Endothelial cell of hepatic sinusoid (primary cell): ENCODE data around the gene SCAMP2.

ENCODE experiments used
- in situ Hi-C: cut with HindIII; loops from 2 replicates; pipeline ENCODE4 v1.10.0; 2017; ENCODE audit warnings: low sequenced_read_pairs

Gene SCAMP2

DNA sequence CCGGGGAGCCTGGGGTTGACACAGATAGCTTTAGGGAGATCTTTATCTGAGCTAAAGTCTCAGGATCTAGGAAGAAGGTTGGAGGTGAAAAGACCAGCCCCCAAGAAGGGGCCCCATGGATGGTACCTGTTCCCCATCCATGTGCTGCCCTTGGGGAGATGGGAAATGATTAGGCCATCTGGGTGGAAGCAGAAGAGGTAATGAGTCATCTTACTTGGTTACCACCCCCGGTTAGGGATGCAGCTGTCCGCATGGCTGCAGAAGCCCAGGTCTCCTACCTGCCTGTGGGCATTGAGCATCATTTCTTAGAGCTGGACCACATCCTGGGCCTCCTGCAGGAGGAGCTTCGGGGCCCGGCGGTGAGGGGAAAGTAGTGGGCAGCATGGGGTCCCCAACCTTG, 49.8 kb downstream of the SCAMP2 start:
- in situ Hi-C loops, result no loop called here

DNA sequence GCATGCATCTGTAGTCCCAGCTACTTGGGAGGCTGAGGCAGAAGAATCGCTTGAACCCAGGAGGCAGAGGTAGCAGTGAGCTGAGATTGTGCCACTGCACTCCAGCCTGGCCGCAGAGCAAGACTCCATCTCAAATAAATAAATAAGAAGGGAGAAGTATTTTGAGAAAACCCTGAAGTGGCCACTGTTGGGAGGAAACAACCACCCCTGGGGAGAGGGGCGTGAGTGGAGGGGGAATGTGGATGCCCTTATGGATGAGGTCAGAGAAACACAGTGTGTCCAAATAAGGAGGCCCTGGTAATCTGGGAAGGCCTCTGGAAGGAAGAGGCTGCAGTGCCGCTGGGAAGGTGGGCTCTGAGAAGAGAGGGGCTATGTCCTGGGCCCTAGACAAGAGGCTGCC, 50.9 kb downstream of the SCAMP2 start:
- in situ Hi-C loops, result no loop called here

DNA sequence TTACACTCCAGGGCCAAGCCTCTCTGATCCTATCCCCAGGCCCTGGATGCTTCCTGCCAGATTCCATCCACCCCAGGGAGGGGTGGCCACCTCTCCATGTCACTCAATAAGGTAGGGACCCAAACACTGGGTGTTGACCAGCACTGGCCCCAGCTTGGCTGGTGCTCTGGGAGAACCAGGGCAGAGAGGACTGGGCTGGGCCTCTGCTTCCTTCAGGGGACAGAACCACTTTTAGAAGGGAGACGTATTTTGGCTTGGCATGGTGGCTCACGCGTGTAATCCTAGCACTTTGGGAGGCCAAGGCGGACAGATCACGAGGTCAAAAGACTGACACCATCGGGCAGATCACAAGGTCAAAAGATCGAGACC, 51.4 kb downstream of the SCAMP2 start:
- in situ Hi-C loops, result no loop called here

DNA sequence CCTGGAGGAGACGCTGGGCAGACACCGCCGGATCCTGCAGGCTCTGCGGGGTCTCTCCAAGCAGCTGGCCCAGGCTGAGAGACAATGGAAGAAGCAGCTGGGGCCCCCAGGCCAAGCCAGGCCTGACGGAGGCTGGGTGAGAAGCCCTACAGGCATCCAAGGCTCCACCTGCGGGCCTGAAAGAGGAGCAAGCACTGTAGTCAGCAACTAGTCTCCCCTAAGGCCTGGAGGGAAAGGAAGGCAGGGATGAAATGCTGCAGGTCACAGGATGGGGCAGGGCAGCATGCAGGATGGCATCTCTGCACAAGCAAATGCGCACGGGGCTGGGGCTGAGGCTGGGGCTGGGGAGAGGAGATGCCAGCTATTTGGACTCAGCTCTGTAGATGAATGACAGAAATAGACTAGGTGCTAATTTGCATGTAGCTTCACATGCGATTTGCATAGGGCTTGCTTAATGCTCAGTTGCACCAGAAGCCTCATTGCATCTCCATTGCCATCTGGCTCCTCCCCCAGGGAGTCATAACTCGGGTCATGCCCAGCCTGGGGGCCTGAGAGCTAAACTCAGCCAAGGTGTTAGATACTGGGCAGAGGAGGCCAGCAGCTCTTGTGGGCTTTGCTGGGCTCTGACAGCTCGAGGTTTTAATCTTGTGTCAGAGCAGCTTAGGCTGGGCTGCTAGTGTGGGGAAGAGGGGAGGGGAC, 51.9 kb downstream of the SCAMP2 start:
- in situ Hi-C loops, result no loop called here

DNA sequence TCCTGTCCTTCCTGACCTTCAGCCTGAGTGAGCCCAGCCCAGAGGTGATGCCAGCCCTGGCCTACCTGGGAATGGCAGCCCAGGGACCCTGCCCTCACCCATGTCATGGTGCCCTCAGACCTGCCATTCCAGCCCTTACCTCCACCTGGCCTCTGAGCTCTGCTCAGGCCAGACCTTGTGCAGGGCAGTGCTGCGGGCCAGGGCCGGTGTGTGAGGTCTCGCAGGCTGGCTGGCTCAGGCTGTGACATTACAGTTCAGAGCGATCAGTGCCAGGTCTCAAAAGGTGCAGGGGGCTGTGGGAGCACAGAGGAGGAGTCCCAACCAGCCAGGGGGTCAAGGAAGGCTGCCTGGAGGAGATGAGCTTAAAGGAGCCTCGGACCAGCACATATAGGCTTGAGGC, 53.1 kb downstream of the SCAMP2 start:
- in situ Hi-C loops, result no loop called here

- in situ Hi-C loops, result loop anchor here (5.0 to 10.0 kb wide), 4 partner anchors 35 to 90 kb away; partner anchors contain the start of gene FAM219B
Observed at GRCh38 chr15:74817370-74817737, 55.8 kb downstream of the SCAMP2 start.

- in situ Hi-C loops, result loop anchor here (5.0 to 10.0 kb wide), 4 partner anchors 36 to 91 kb away; partner anchors contain the start of gene FAM219B
Observed at GRCh38 chr15:74816624-74817369, 56.4 kb downstream of the SCAMP2 start.

- in situ Hi-C loops, result loop anchor here (5.0 to 10.0 kb wide), 4 partner anchors 36 to 91 kb away; partner anchors contain the start of gene FAM219B
Observed at GRCh38 chr15:74815961-74816360, 57.2 kb downstream of the SCAMP2 start.

GRCh38 chr15:74815121-74815934, 57.8 kb downstream of the SCAMP2 start:
- in situ Hi-C loops, result loop anchor here (5.0 to 10.0 kb wide), 4 partner anchors 37 to 92 kb away; partner anchors contain the start of gene FAM219B

DNA sequence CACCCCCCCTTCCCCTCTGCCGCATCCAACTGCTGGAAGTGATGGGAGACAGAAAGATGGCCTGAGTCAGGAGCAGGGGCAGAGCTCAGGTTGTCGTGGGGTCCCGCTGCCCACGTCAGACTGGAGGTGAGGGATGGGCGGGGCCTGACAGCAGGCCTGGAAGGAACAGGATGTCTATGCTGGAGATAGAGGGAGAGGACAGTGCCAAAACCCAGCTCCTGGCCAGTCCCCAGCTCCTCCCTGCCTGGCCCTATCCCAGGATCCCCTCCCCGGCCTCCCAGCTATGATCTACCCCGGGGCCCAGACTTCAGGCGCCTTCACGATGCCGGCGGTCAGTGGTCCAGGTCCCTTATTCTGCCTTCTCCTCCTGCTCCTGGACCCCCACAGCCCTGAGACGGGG, 60.6 kb downstream of the SCAMP2 start, which contains the start of gene LMAN1L:
TSS of gene LMAN1L (plus strand) at position 303 of the 400 bp plus-strand sequence. CDS start at position 323, 20 bp downstream.
- in situ Hi-C loops, result loop anchor here (10.0 kb wide), 1 partner anchor 58 kb away; no protein-coding TSS in a partner anchor

- in situ Hi-C loops, result loop anchor here (10.0 kb wide), 1 partner anchor 55 kb away; no protein-coding TSS in a partner anchor
Observed at GRCh38 chr15:74809956-74810355, 63.2 kb downstream of the SCAMP2 start.

DNA sequence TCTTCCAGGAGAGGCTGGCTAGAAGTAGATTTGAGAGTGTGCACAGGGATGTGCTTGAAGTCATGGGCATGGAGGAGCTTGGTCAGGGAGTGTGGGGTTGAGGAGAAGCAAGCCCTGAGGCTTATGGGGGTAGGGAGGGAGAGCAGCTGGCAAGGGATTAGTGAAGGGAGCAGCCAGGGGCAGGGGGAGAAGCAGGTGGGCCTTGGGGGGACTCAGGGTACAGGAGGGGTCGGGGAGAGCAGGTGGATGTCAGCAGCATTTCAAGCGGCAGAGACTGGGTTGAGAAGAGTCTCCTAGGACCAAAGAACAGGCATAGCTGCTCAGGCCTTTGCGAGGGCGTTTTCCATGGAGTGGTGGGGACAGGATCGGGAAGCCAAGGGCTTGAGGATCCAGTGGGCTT, 63.9 kb downstream of the SCAMP2 start:
- in situ Hi-C loops, result no loop called here

- in situ Hi-C loops, result no loop called here
Observed at GRCh38 chr15:74808840-74809229, 64.3 kb downstream of the SCAMP2 start.

DNA sequence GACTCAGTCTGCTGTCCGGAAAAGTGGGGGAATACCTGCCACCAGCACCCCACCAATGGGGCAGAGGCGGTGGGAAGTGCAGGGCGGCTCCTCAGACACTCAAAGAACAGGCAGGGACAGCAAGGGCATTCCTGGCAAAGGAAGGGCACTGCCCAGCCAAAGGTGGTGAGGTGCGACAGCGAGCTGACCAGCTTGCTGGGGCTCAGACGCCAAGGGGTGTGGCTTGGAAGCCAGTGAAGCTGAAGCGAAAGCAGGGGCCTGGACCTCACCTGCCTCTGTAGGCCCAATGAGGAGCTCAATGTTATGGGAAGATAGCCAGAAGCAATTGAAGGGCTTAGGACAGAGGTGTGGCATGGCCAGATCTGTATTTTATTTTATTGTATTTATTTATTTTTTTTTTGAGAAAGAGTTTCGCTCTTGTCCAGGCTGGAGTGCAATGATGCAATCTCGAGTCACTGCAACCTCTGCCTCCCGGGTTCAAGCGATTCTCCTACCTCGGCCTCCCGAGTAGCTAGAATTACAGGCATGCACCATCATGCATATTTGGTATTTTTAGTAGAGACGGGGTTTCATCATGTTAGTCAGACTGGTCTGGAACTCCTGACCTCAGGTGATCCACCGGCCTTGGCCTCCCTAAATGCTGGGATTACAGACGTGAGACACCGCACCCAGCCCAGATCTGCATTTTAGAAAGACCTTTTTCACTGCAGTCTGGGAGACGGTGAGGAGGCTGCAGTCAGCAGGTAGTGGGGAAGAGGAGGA, 64.9 kb downstream of the SCAMP2 start:
- in situ Hi-C loops, result no loop called here

- in situ Hi-C loops, result no loop called here
Observed at GRCh38 chr15:74807282-74807681, 65.9 kb downstream of the SCAMP2 start.

- in situ Hi-C loops, result no loop called here
Observed at GRCh38 chr15:74804935-74805334, 68.2 kb downstream of the SCAMP2 start.

DNA sequence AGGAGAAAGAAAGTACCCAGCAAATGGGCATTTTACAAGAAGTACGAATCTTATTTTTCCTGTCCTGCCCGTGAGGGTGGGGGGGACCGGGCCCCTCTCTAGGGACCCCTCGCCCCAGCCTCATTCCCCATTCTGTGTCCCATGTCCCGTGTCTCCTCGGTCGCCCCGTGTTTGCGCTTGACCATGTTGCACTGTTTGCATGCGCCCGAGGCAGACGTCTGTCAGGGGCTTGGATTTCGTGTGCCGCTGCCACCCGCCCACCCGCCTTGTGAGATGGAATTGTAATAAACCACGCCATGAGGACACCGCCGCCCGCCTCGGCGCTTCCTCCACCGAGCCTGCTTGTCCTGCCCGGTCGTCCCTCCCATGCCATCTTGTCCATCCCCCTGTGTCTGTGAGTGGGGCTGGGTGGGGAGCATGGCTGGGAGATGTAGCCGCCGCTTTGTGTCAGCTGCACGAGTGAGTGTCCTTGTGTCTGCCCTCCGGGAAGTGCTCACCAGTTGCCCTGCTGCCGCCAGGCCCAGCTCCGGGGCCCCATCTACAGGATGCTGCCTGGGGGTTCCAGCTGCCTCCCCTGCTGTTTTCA, 70.2 kb downstream of the SCAMP2 start:
- in situ Hi-C loops, result no loop called here

DNA sequence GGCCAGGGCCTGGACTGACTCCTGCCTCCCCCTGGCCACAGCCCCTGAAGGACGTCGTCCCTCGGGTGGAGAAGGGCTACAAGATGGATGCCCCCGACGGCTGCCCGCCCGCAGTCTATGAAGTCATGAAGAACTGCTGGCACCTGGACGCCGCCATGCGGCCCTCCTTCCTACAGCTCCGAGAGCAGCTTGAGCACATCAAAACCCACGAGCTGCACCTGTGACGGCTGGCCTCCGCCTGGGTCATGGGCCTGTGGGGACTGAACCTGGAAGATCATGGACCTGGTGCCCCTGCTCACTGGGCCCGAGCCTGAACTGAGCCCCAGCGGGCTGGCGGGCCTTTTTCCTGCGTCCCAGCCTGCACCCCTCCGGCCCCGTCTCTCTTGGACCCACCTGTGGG, 70.9 kb downstream of the SCAMP2 start:
- in situ Hi-C loops, result no loop called here

DNA sequence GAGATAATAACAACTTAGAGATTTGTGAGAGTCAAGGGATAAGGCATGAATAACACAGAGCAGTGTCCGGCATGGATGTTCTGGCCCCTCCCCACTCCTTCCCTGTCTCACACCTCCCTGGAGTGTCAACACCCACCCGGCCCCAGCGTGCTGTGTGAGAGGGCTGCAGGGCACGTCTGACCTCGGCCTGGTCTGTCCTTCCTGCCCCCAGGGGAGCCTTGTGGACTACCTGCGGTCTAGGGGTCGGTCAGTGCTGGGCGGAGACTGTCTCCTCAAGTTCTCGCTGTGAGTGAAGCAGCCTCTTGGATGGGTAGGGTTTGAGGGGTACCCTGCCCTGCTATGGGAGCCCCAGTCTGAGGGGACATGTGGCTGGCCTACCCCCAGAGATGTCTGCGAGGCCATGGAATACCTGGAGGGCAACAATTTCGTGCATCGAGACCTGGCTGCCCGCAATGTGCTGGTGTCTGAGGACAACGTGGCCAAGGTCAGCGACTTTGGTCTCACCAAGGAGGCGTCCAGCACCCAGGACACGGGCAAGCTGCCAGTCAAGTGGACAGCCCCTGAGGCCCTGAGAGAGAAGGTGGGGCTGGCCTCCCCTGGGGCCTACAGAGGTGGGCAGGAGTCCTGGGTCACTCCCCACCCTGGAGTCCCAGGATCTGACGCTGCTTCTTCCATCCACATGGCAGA, 71.7 kb downstream of the SCAMP2 start:
- in situ Hi-C loops, result no loop called here
